ENCODE data around the gene FGFRL1. TPM values are rescaled to one million over a fixed set of nuclear protein-coding genes. Genes with fewer than 3 reads are reported as not detected.

The FGFRL1 gene
- polyA plus RNA-seq, 1 donor from 2014 or later: 0.97 TPM

DNA sequence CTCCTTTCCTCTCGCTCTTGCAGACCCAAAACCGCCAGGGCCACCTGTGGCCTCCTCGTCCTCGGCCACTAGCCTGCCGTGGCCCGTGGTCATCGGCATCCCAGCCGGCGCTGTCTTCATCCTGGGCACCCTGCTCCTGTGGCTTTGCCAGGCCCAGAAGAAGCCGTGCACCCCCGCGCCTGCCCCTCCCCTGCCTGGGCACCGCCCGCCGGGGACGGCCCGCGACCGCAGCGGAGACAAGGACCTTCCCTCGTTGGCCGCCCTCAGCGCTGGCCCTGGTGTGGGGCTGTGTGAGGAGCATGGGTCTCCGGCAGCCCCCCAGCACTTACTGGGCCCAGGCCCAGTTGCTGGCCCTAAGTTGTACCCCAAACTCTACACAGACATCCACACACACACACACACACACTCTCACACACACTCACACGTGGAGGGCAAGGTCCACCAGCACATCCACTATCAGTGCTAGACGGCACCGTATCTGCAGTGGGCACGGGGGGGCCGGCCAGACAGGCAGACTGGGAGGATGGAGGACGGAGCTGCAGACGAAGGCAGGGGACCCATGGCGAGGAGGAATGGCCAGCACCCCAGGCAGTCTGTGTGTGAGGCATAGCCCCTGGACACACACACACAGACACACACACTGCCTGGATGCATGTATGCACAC lies 13.6 kb downstream of the FGFRL1 start:
- no peaks in the 10 kb centered on the region for H3K27me3 ChIP-seq (ENCODE audit: insufficient read depth, low read depth, low read length)
- no peaks in the 10 kb centered on the region for H3K9me2 ChIP-seq (ENCODE audit: insufficient read depth, low read length)
- no peak overlapping the region for H3K4me3 ChIP-seq (ENCODE audit: low read length)
- H3K9ac ChIP-seq (ENCODE audit: low read length): no peak overlapping the region
- no peaks in the 10 kb centered on the region for H3K36me3 ChIP-seq (ENCODE audit: insufficient read depth, low read length)
- no peak overlapping the region for H3K4me2 ChIP-seq (ENCODE audit: low read length)
- no peak overlapping the region for H2AFZ ChIP-seq (ENCODE audit: low read depth, low read length)
- TF ChIP-seq, protein P1, sequence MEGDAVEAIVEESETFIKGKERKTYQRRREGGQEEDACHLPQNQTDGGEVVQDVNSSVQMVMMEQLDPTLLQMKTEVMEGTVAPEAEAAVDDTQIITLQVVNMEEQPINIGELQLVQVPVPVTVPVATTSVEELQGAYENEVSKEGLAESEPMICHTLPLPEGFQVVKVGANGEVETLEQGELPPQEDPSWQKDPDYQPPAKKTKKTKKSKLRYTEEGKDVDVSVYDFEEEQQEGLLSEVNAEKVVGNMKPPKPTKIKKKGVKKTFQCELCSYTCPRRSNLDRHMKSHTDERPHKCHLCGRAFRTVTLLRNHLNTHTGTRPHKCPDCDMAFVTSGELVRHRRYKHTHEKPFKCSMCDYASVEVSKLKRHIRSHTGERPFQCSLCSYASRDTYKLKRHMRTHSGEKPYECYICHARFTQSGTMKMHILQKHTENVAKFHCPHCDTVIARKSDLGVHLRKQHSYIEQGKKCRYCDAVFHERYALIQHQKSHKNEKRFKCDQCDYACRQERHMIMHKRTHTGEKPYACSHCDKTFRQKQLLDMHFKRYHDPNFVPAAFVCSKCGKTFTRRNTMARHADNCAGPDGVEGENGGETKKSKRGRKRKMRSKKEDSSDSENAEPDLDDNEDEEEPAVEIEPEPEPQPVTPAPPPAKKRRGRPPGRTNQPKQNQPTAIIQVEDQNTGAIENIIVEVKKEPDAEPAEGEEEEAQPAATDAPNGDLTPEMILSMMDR (IDR thresholded peaks at IDR 0.05; ENCODE audit: poor library complexity, severe bottlenecking): no peak
- no peak for TF ChIP-seq EZH2 (IDR thresholded peaks at IDR 0.05; ENCODE audit: borderline replicate concordance, insufficient read depth, low read length, poor library complexity, severe bottlenecking)
- TF ChIP-seq SMC3 (conservative IDR thresholded peaks at IDR 0.05; ENCODE audit: poor library complexity): no peak
- no peak for TF ChIP-seq MXI1 (conservative IDR thresholded peaks at IDR 0.05; ENCODE audit: poor library complexity, severe bottlenecking)
- TF ChIP-seq, protein P2, sequence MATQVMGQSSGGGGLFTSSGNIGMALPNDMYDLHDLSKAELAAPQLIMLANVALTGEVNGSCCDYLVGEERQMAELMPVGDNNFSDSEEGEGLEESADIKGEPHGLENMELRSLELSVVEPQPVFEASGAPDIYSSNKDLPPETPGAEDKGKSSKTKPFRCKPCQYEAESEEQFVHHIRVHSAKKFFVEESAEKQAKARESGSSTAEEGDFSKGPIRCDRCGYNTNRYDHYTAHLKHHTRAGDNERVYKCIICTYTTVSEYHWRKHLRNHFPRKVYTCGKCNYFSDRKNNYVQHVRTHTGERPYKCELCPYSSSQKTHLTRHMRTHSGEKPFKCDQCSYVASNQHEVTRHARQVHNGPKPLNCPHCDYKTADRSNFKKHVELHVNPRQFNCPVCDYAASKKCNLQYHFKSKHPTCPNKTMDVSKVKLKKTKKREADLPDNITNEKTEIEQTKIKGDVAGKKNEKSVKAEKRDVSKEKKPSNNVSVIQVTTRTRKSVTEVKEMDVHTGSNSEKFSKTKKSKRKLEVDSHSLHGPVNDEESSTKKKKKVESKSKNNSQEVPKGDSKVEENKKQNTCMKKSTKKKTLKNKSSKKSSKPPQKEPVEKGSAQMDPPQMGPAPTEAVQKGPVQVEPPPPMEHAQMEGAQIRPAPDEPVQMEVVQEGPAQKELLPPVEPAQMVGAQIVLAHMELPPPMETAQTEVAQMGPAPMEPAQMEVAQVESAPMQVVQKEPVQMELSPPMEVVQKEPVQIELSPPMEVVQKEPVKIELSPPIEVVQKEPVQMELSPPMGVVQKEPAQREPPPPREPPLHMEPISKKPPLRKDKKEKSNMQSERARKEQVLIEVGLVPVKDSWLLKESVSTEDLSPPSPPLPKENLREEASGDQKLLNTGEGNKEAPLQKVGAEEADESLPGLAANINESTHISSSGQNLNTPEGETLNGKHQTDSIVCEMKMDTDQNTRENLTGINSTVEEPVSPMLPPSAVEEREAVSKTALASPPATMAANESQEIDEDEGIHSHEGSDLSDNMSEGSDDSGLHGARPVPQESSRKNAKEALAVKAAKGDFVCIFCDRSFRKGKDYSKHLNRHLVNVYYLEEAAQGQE (IDR thresholded peaks at IDR 0.05; ENCODE audit: borderline replicate concordance): no peak
- TF ChIP-seq EP300 (conservative IDR thresholded peaks at IDR 0.05; ENCODE audit: poor library complexity, severe bottlenecking): no peak
- no peak for TF ChIP-seq TAF1 (IDR thresholded peaks at IDR 0.05; ENCODE audit: low read depth)
- TF ChIP-seq RAD21 (conservative IDR thresholded peaks at IDR 0.05): no peak
- no peak for TF ChIP-seq POLR2AphosphoS5 (IDR thresholded peaks at IDR 0.05)
- H3K27ac ChIP-seq (ENCODE audit: low read length): no peak overlapping the region
- H3F3A ChIP-seq (ENCODE audit: insufficient read depth, low read length, poor library complexity, severe bottlenecking): no peaks in the 10 kb centered on the region
- no peaks in the 10 kb centered on the region for H4K20me1 ChIP-seq (ENCODE audit: insufficient read depth)
- H3K79me2 ChIP-seq (replicated peaks; ENCODE audit: insufficient read depth, low read length): no peaks in the 10 kb centered on the region
- H3K9me3 ChIP-seq (ENCODE audit: low read length): no peaks in the 10 kb centered on the region

DNA sequence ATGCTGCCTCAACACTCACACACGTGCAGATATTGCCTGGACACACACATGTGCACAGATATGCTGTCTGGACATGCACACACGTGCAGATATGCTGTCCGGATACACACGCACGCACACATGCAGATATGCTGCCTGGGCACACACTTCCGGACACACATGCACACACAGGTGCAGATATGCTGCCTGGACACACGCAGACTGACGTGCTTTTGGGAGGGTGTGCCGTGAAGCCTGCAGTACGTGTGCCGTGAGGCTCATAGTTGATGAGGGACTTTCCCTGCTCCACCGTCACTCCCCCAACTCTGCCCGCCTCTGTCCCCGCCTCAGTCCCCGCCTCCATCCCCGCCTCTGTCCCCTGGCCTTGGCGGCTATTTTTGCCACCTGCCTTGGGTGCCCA lies 14.7 kb downstream of the FGFRL1 start:
- Histone ChIP-seq H3K36me3 (ENCODE audit: insufficient read depth, low read length) (no peaks in the 10 kb centered on the region), H3K9me3 (ENCODE audit: low read length) (no peaks in the 10 kb centered on the region), H2AFZ (ENCODE audit: low read depth, low read length) (no peak overlapping the region), H3K9me2 (ENCODE audit: insufficient read depth, low read length) (no peaks in the 10 kb centered on the region), H4K20me1 (ENCODE audit: insufficient read depth) (no peaks in the 10 kb centered on the region), H3K4me3 (ENCODE audit: low read length) (no peak overlapping the region), H3F3A (ENCODE audit: insufficient read depth, low read length, poor library complexity, severe bottlenecking) (no peaks in the 10 kb centered on the region), H3K27ac (ENCODE audit: low read length) (no peak overlapping the region), H3K27me3 (ENCODE audit: insufficient read depth, low read depth, low read length) (no peaks in the 10 kb centered on the region), H3K79me2 (replicated peaks; ENCODE audit: insufficient read depth, low read length) (no peaks in the 10 kb centered on the region), H3K4me2 (ENCODE audit: low read length) (no peak overlapping the region), H3K9ac (ENCODE audit: low read length) (no peak overlapping the region)
- TF ChIP-seq MXI1 (conservative IDR thresholded peaks at IDR 0.05; ENCODE audit: poor library complexity, severe bottlenecking): no peak
- no peak for TF ChIP-seq RAD21 (conservative IDR thresholded peaks at IDR 0.05)
- TF ChIP-seq EP300 (conservative IDR thresholded peaks at IDR 0.05; ENCODE audit: poor library complexity, severe bottlenecking): no peak
- TF ChIP-seq TAF1 (IDR thresholded peaks at IDR 0.05; ENCODE audit: low read depth): no peak
- TF ChIP-seq, protein P2 (IDR thresholded peaks at IDR 0.05; ENCODE audit: borderline replicate concordance): no peak
- TF ChIP-seq SMC3 (conservative IDR thresholded peaks at IDR 0.05; ENCODE audit: poor library complexity): no peak
- TF ChIP-seq EZH2 (IDR thresholded peaks at IDR 0.05; ENCODE audit: borderline replicate concordance, insufficient read depth, low read length, poor library complexity, severe bottlenecking): no peak
- no peak for TF ChIP-seq POLR2AphosphoS5 (IDR thresholded peaks at IDR 0.05)
- TF ChIP-seq, protein P1 (IDR thresholded peaks at IDR 0.05; ENCODE audit: poor library complexity, severe bottlenecking): no peak

Measured in neural cell (in vitro differentiated cells).